ENCODE measurements around the gene PRR23E.

DNA sequence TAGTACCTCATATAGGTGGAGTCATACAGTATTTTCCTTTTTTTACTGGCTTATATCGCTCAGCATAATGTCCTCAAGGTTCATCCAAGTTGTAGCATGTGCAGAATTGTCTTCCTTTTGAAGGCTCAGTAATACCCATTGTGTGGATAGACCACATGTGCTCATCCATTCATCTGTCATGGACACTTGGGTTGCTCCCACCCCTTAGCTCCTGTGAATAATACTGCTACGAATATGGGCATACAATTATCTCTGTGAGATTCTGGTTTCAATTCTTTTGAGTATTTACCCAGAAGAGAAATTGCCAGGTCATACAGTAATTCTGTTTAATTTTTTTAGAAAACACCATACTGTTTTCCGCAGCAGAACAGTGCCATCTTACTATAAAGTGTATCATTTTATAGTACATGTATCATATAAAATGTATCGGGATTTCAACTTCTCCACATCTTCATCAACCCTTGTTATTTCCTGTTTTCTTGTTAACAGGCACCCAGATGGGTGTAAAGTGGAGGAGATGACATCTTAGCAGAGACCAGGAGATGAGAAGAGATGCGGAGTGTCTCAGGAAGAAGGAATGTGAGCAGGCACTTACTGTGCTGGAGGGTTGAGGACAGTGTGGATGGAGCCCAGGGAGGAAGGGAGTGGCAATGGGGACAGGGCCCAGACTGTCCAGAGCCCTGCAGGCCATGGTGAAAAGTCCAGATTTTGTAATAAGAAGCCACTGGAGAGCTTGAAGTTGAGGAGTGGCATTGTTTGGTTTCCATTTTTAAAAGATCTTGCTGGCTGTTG lies 27.0 kb upstream of the PRR23E start:
- no peak for TF ChIP-seq POLR2A (IDR thresholded peaks at IDR 0.05)
- TF ChIP-seq CTCF (IDR thresholded peaks at IDR 0.05) = no peak
- TF ChIP-seq EP300 (IDR thresholded peaks at IDR 0.05) = no peak
- TF ChIP-seq POLR2AphosphoS5 (IDR thresholded peaks at IDR 0.05) = no peak
